H1 (cell line): ENCODE results near the gene PLEKHA5. TPM values are rescaled to one million over a fixed set of nuclear protein-coding genes. Genes with fewer than 3 reads are reported as not detected.

Experiments used
- CTCF ChIP-seq, 3 experiments: IDR thresholded peaks; 1 replicate in 2 of 3; 2 replicates in 1 of 3; pipeline versions ENCODE4 v1.5.1 to v1.6.1; 2011; ENCODE audit warnings: low read length in 3 of 3, mild to moderate bottlenecking in 3 of 3, inconsistent platforms in 2 of 3, low read depth in 1 of 3, moderate library complexity in 1 of 3; ENCODE audit not compliant: insufficient read depth in 1 of 3; ENCODE audit errors: control extremely low read depth in 1 of 3
- FOSL1 ChIP-seq: IDR thresholded peaks from 2 replicates; pipeline ENCODE4 v1.6.1; 2011; ENCODE audit warnings: mild to moderate bottlenecking, low read depth, low read length, moderate library complexity; ENCODE audit not compliant: insufficient read depth
- HDAC2 ChIP-seq, 2 experiments: fragments of 300-600 bp in 1 of 2; sonication (generic) in 1 of 2; IDR thresholded peaks; 2 replicates each; pipeline ENCODE4 v1.6.1; 2011 to 2012; ENCODE audit warnings: low read depth in 2 of 2, low read length in 2 of 2, mild to moderate bottlenecking in 2 of 2, moderate library complexity in 2 of 2, borderline replicate concordance in 1 of 2, inconsistent platforms in 1 of 2
- SP2 ChIP-seq: IDR thresholded peaks from 2 replicates; pipeline ENCODE4 v1.6.1; 2012; ENCODE audit warnings: mild to moderate bottlenecking, low read length, inconsistent platforms
- polyA plus RNA-seq, 7 experiments: library from polyadenylated mRNA; depleted of rRNA in 3 of 7; stranded (reverse) in 5 of 7; unstranded in 2 of 7; fragments of >200 nt in 5 of 7; fragments of 200-250 nt in 2 of 7; gene quantifications; 1 replicate in 5 of 7; 2 replicates in 1 of 7; 4 replicates in 1 of 7; pipeline versions ENCODE4 v1.2.1 to v1.2.3, GENCODE V29; 2011 to 2013; ENCODE audit warnings: missing spikeins in 2 of 7, mixed read lengths in 2 of 7
- total RNA-seq: library from RNA; stranded (reverse); fragmentation: NEBNext Ultra II Directional; extraction: Animal tissue kit (Norgen Biotek cat#: 25700); gene quantifications from 2 replicates; pipeline ENCODE4 v1.2.1, GENCODE V29; 2021

PLEKHA5 gene
- total and polyA plus RNA-seq, 2 of the 8 experiments (the other 6 are each of a cell fraction or from before 2014, with no cell fraction given): 17.2 to 66.1 TPM

GRCh38 chr12:19179986-19180385 lies 50.5 kb downstream of the PLEKHA5 start (continued):
- TF ChIP-seq FOSL1 (no peak), HDAC2 (IDR thresholded peaks at IDR 0.05; ENCODE audit: borderline replicate concordance in 1 of 2, low read depth in 2 of 2, low read length in 2 of 2) (no peak), SP2 (no peak), CTCF (IDR thresholded peaks at IDR 0.05; ENCODE audit: control extremely low read depth in 1 of 3, insufficient read depth in 1 of 3, low read depth in 1 of 3, low read length in 3 of 3) (no peak)
